ENCODE measurements around the gene ATPAF2. TPM values are rescaled to one million over a fixed set of nuclear protein-coding genes. Genes with fewer than 3 reads are reported as not detected.

The ATPAF2 gene
- total RNA-seq, 4 donors from 2014 or later = 8.3 to 19.9 (median 12.3) TPM

GRCh38 chr17:17990282-17990681, 48.7 kb downstream of the ATPAF2 start:
- no peak for ATAC-seq
- H3K4me3 ChIP-seq = no peak overlapping the region
- no peak overlapping the region for H3K27ac ChIP-seq
- no peaks in the 10 kb centered on the region for H3K4me1 ChIP-seq
- peaks cover 0 to 19% of the 10 kb centered on the region in 2 donors for H3K36me3 ChIP-seq
- 66 to 100% methylated on average over 1 to 2 of the region's 2 CpGs for WGBS, 2 donors (ENCODE audit: low coverage in 1 of 2)
- no peaks in the 10 kb centered on the region for H3K9me3 ChIP-seq
- no peaks in the 10 kb centered on the region for H3K27me3 ChIP-seq
- TF ChIP-seq POLR2AphosphoS5 (IDR thresholded peaks at IDR 0.05) (no peak), POLR2A (IDR thresholded peaks at IDR 0.05) (no peak), EP300 (IDR thresholded peaks at IDR 0.05) (no peak), CTCF (IDR thresholded peaks at IDR 0.05) (no peak)

- Histone ChIP-seq H3K4me3 (no peak overlapping the region), H3K36me3 (peaks cover 0 to 25% of the 10 kb centered on the region in 2 donors), H3K27ac (no peak overlapping the region), H3K4me1 (no peaks in the 10 kb centered on the region), H3K9me3 (no peaks in the 10 kb centered on the region), H3K27me3 (no peaks in the 10 kb centered on the region)
- ATAC-seq = no peak
- 88 to 94% methylated on average over 6 to 8 of the region's 10 CpGs for WGBS, 2 donors (ENCODE audit: low coverage in 1 of 2)
- TF ChIP-seq POLR2AphosphoS5 (IDR thresholded peaks at IDR 0.05) (no peak), CTCF (IDR thresholded peaks at IDR 0.05) (no peak), EP300 (IDR thresholded peaks at IDR 0.05) (no peak), POLR2A (IDR thresholded peaks at IDR 0.05) (no peak)
Observed at GRCh38 chr17:17989618-17990017, 49.4 kb downstream of the ATPAF2 start.

GRCh38 chr17:17989081-17989480, 49.9 kb downstream of the ATPAF2 start:
- 86% methylated on average over 1 to 9 of the region's 9 CpGs for WGBS, 2 donors (ENCODE audit: low coverage in 1 of 2)
- TF ChIP-seq EP300 (IDR thresholded peaks at IDR 0.05) = no peak
- no peak for TF ChIP-seq POLR2A (IDR thresholded peaks at IDR 0.05)
- TF ChIP-seq CTCF (IDR thresholded peaks at IDR 0.05) = no peak
- TF ChIP-seq POLR2AphosphoS5 (IDR thresholded peaks at IDR 0.05) = no peak
- Histone ChIP-seq H3K9me3 (no peaks in the 10 kb centered on the region), H3K27me3 (no peaks in the 10 kb centered on the region), H3K27ac (no peak overlapping the region), H3K36me3 (peaks cover 0 to 25% of the 10 kb centered on the region in 2 donors), H3K4me3 (no peak overlapping the region), H3K4me1 (no peaks in the 10 kb centered on the region)
- no peak for ATAC-seq

- no peaks in the 10 kb centered on the region for H3K4me1 ChIP-seq
- H3K36me3 ChIP-seq = peaks cover 0 to 25% of the 10 kb centered on the region in 2 donors
- WGBS, 2 donors (ENCODE audit: low coverage in 1 of 2) = 83% methylated on average over 3 of the region's 7 CpGs; no CpG with 5 or more reads in 1 of the 2 donors
- no peak overlapping the region for H3K4me3 ChIP-seq
- TF ChIP-seq CTCF (IDR thresholded peaks at IDR 0.05) (no peak), POLR2A (IDR thresholded peaks at IDR 0.05) (no peak), POLR2AphosphoS5 (IDR thresholded peaks at IDR 0.05) (no peak), EP300 (IDR thresholded peaks at IDR 0.05) (no peak)
- no peaks in the 10 kb centered on the region for H3K27me3 ChIP-seq
- no peak for ATAC-seq
- H3K27ac ChIP-seq = no peak overlapping the region
- H3K9me3 ChIP-seq = no peaks in the 10 kb centered on the region
Observed at GRCh38 chr17:17988427-17988945, 50.5 kb downstream of the ATPAF2 start.

- no CpG with 5 or more reads among the region's 14 CpGs for WGBS, 2 donors (ENCODE audit: low coverage in 1 of 2)
- Histone ChIP-seq H3K4me3 (no peak overlapping the region), H3K36me3 (peaks cover 0 to 25% of the 10 kb centered on the region in 2 donors), H3K27ac (no peak overlapping the region), H3K9me3 (no peaks in the 10 kb centered on the region), H3K27me3 (no peaks in the 10 kb centered on the region), H3K4me1 (no peaks in the 10 kb centered on the region)
- ATAC-seq = no peak
- TF ChIP-seq EP300 (IDR thresholded peaks at IDR 0.05) = no peak
- no peak for TF ChIP-seq POLR2A (IDR thresholded peaks at IDR 0.05)
- TF ChIP-seq POLR2AphosphoS5 (IDR thresholded peaks at IDR 0.05) = no peak
- TF ChIP-seq CTCF (IDR thresholded peaks at IDR 0.05) = no peak
Observed at GRCh38 chr17:17987901-17988300, 51.1 kb downstream of the ATPAF2 start.

All from gastroesophageal sphincter (tissue), 4 donors.